Glutamatergic neuron (in vitro differentiated cells): ENCODE measurements around the gene HIVEP3. TPM values are rescaled to one million over a fixed set of nuclear protein-coding genes. Genes with fewer than 3 reads are reported as not detected.

Experiments
- DNase-seq: peaks from one replicate; pipeline ENCODE4 v3.0.0; 2022
- H3K27ac Mint-ChIP-seq: one replicate; pipeline ENCODE4 v1.8.0; 2020; ENCODE audit warnings: mild to moderate bottlenecking, mixed read lengths, inconsistent platforms; ENCODE audit not compliant: unreplicated experiment
- H3K27me3 Mint-ChIP-seq: one replicate; pipeline ENCODE4 v1.8.0; 2020; ENCODE audit warnings: mild to moderate bottlenecking, moderate library complexity, mixed read lengths, inconsistent platforms; ENCODE audit not compliant: unreplicated experiment
- H3K36me3 Mint-ChIP-seq: one replicate; pipeline ENCODE4 v1.8.0; 2020; ENCODE audit warnings: mild to moderate bottlenecking, mixed read lengths, inconsistent platforms; ENCODE audit not compliant: unreplicated experiment
- H3K4me1 Mint-ChIP-seq: one replicate; pipeline ENCODE4 v1.8.0; 2020; ENCODE audit warnings: mild to moderate bottlenecking, low read depth, mixed read lengths, inconsistent platforms; ENCODE audit not compliant: unreplicated experiment
- H3K4me3 Mint-ChIP-seq: one replicate; pipeline ENCODE4 v1.8.0; 2020; ENCODE audit warnings: mild to moderate bottlenecking, mixed read lengths, inconsistent platforms; ENCODE audit not compliant: unreplicated experiment
- H3K9me3 Mint-ChIP-seq: one replicate; pipeline ENCODE4 v1.8.0; 2020; ENCODE audit warnings: mild to moderate bottlenecking, moderate library complexity, mixed read lengths, inconsistent platforms; ENCODE audit not compliant: unreplicated experiment
- total RNA-seq: library from RNA; stranded (reverse); fragmentation: NEBNext Ultra II Directional; extraction: Animal tissue kit (Norgen Biotek cat#: 25700); gene quantifications from one replicate; pipeline ENCODE4 v1.2.1, GENCODE V29; 2021; ENCODE audit not compliant: unreplicated experiment
- TF ChIP-seq, protein P1 (sequence below): fragments of 200-600 bp; sonication (generic); IDR thresholded peaks from one replicate; pipeline ENCODE4 v1.5.0; 2021; ENCODE audit not compliant: partially characterized antibody, unreplicated experiment

HIVEP3 gene
- total RNA-seq, 1 donor from 2014 or later = 15.1 TPM

DNA sequence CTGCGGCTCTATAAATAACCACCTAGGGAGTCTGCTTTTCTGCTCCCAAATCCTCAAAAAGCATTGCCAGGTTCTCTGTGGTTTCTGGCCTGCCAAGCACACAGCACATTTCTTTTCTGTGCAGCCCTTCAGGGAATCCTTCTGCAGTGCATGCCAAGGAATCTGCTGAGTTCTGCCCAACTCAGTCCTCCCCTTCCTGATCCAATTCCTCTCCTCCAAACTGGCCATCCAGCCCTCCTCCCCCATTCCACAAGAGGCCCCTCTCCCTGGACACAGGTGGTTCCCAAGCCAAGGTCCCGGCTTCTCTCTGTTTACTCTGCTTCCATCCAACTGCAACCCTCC lies 61.8 kb downstream of the HIVEP3 start:
- no peak for DNase-seq
- no peaks in the 10 kb centered on the region for H3K36me3 Mint-ChIP-seq
- H3K9me3 Mint-ChIP-seq = peaks cover 3% of the 10 kb centered on the region
- H3K27me3 Mint-ChIP-seq = peaks cover 6% of the 10 kb centered on the region
- H3K27ac Mint-ChIP-seq = no peak overlapping the region
- H3K4me3 Mint-ChIP-seq = no peak overlapping the region
- TF ChIP-seq, protein P1, sequence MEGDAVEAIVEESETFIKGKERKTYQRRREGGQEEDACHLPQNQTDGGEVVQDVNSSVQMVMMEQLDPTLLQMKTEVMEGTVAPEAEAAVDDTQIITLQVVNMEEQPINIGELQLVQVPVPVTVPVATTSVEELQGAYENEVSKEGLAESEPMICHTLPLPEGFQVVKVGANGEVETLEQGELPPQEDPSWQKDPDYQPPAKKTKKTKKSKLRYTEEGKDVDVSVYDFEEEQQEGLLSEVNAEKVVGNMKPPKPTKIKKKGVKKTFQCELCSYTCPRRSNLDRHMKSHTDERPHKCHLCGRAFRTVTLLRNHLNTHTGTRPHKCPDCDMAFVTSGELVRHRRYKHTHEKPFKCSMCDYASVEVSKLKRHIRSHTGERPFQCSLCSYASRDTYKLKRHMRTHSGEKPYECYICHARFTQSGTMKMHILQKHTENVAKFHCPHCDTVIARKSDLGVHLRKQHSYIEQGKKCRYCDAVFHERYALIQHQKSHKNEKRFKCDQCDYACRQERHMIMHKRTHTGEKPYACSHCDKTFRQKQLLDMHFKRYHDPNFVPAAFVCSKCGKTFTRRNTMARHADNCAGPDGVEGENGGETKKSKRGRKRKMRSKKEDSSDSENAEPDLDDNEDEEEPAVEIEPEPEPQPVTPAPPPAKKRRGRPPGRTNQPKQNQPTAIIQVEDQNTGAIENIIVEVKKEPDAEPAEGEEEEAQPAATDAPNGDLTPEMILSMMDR = no peak
- H3K4me1 Mint-ChIP-seq = peaks cover 9% of the 10 kb centered on the region

DNA sequence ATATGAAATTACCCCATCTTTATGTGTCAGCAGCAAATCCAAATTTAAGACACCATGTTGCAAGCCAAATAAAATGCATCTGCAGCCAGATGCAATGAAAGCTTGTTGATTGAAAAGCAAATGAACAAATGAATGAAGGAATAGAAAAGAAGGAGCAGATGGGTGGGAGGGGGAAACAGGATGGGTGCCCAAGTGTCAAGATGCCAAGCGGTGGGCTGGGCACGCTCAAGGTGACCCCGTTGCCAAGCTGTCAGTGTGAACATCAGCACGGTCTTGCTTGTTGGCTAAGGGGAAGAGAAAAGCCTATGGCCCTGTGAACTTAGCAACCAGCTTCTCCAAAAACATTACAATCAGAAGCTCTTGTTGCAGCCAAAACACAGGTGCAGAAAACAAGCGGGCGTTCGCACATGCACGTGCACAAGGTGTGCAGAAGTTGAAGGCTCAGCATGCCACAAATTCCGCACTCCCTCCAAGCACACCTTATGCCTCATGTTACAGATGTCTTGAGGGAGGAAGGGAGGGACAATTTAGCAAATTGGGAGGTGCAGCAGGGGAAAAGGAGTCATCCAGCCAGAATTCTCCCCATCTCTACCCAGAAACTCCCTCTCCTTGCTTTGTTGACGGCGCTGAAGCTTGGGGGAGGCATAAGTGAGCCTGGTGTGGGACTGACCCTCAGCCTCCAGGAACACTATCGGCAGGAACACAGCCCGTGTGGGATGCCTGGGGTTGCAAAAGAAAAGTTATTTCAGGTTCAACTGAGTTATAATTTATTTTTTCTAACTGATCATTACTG lies 62.4 kb downstream of the HIVEP3 start:
- Mint-ChIP-seq H3K27ac (no peak overlapping the region), H3K9me3 (peaks cover 3% of the 10 kb centered on the region), H3K4me1 (peaks cover 3% of the 10 kb centered on the region), H3K27me3 (peaks cover 1% of the 10 kb centered on the region), H3K4me3 (no peak overlapping the region), H3K36me3 (no peaks in the 10 kb centered on the region)
- TF ChIP-seq, protein P1 = no peak
- DNase-seq = no peak

DNA sequence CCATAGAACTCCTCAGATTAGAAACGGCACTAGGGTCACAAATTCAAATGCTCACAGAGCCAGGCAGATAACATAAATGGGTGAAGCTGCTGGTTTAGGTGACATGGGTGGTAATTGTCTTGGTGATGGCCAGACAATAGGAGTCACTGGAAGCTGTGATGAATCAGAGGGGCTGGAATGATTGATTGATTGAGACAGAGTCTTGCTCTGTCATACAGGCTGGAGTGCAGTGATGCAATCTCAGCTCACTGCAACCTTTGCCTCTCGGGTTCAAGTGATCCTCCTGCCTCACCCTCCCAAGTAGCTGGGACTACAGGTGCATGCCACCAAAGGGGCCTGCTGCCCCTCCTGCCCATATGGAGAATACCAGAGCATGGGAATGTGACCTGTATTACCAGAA lies 63.0 kb downstream of the HIVEP3 start:
- DNase-seq = no peak
- peaks cover 3% of the 10 kb centered on the region for H3K9me3 Mint-ChIP-seq
- H3K4me1 Mint-ChIP-seq = no peaks in the 10 kb centered on the region
- no peak overlapping the region for H3K4me3 Mint-ChIP-seq
- H3K36me3 Mint-ChIP-seq = no peaks in the 10 kb centered on the region
- no peak overlapping the region for H3K27ac Mint-ChIP-seq
- no peaks in the 10 kb centered on the region for H3K27me3 Mint-ChIP-seq
- TF ChIP-seq, protein P1 = no peak

DNA sequence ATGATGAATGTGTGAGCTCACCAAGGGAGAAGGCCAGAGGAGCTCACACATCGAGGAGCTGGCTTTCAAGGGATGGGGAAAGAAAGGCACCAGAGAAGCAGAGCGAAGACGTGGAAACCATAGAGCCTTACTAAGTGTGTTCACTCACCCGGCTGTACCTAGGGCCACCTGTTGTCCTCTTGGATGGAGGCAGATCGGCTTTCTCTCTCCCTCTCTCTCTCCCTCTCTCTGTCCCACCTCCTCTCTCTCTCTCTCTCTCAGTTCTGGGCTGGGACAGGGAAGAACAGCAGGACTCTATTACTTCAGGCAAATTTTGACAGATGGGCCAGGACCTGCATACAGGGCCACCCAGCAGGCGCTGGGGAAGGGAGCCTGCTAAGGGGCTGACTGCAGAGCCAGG lies 64.8 kb downstream of the HIVEP3 start:
- Mint-ChIP-seq H3K27me3 (no peaks in the 10 kb centered on the region), H3K4me1 (no peaks in the 10 kb centered on the region), H3K4me3 (no peak overlapping the region), H3K9me3 (peaks cover 1% of the 10 kb centered on the region), H3K27ac (no peak overlapping the region), H3K36me3 (no peaks in the 10 kb centered on the region)
- no peak for DNase-seq
- TF ChIP-seq, protein P1 = no peak

DNA sequence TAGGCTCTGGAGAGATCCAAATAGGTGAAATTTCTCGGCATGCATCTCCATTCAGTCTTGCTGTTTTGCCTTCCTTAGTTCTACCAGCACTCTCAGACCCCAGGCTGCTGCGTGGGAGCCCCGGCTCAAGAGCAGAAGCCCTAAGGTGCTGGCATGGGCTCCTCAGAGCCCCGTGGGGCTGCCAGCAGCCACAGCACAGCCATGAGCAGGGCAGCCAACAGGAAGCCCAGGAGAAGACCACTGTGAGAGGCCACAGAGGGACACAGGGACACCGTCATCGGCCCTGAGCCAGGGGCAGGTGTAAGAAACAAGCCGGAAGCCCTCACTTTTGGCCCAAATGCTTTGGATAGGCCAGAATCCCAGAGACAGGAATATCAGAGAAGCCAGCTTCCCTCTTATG lies 66.6 kb downstream of the HIVEP3 start:
- Mint-ChIP-seq H3K27me3 (peaks cover 2% of the 10 kb centered on the region), H3K4me3 (no peak overlapping the region), H3K27ac (no peak overlapping the region), H3K36me3 (no peaks in the 10 kb centered on the region), H3K9me3 (peaks cover 1% of the 10 kb centered on the region), H3K4me1 (peaks cover 4% of the 10 kb centered on the region)
- TF ChIP-seq, protein P1 = no peak
- DNase-seq = no peak
